ENCODE data around the gene RPS16.

DNA sequence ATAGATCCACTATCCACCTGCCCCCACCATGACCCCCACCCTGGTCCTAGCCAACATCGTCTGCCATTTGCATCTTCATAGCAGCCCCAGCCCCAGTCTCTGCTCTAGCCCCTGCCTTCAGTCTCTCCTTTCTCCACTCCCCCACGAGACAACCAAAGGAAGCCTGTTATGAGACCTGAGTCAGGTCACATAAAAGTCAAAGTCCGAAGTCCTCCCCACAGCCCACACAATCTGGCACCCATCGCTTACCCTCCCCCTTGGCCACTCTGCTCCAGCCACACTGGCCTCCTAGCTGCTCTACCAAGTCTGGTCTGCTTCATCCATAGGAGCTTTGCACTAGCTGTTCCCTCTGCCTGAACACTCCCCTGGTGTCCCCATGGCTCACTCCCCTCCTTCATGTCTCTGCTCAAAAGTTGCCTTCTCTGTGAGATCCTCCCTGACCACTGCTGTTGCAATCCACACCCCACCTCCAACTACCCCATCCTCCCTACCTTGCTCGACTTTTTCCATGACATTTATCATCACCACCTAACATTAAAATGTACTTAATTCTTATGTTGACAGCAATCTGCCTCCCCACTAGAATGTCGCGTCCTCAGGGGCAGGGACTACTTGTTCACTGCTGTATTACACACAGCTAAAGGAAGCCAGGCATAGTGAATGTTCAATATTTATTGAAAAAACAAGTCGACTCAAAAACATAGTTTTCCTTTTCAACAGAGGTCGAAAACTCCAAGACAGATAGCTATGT lies 24.5 kb downstream of the RPS16 start:
- TF ChIP-seq EZH2 (IDR thresholded peaks at IDR 0.05; ENCODE audit: borderline replicate concordance, insufficient read depth, low read depth, low read length, poor library complexity, severe bottlenecking) (no peak), CTCF (IDR thresholded peaks at IDR 0.05) (no peak)
